Activated naive CD4-positive, alpha-beta T cell treated with anti-CD3 and anti-CD28 coated beads, Interleukin-2, amount 50 U/mL, for 16 hours (primary cell): ENCODE data around the gene SND1.

Experiments used
- DNase-seq: peaks from one replicate; pipeline ENCODE4 v3.0.0-alpha.2; 2020

SND1 gene

DNA sequence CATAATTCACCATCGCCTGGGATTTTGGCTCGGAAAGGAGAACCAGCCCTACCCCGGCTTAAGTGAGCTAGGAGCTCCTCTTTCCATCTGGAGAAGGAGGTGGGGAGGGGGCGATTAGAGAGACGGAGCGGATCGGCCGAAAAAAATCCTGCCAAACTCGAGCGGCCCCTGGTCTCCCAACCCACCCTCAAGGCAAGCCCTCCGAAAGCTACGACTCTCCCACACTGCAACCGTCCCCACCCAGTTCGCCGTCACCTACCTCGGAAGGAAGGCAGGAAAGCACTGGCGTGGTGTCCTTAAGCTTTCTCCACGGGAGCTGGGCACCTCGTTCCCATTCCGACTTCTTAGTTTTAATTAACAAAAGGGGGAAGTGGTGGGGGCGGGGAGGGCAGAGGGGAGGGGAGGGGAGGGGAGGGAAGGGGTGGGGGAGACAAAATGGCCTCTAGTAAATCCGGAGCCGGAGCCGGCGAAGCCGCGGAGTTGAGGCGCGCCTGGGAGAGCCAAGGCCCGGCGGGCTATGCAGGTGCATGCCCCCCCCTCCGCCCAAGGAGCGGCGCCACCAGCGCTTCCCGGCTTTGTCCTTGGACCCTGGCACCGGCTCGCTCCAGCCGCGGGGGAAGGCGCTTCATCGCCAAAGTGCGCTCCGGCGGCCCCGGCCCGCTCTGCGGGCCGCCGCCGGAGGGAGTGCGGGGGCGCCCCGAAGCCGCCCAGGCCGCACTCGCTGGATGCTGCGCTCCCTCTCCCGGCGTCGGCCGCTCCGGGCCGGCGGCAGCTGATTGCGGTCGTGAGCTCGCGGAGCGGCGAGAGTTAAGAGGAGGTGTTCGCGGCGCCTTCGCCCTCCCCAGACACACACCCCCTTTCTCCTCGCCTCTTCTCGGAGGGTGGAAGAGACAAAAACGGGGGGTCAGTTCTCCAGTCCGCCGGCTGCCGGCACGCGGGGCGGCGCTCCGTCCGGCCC, 378.9 kb downstream of the SND1 start, which contains the start of gene LRRC4:
TSS of gene LRRC4 (minus strand) at position 784 of the 958 bp plus-strand sequence. CDS start 797 bp downstream, outside the sequence.
- peak; percentile 16 for DNase-seq

DNA sequence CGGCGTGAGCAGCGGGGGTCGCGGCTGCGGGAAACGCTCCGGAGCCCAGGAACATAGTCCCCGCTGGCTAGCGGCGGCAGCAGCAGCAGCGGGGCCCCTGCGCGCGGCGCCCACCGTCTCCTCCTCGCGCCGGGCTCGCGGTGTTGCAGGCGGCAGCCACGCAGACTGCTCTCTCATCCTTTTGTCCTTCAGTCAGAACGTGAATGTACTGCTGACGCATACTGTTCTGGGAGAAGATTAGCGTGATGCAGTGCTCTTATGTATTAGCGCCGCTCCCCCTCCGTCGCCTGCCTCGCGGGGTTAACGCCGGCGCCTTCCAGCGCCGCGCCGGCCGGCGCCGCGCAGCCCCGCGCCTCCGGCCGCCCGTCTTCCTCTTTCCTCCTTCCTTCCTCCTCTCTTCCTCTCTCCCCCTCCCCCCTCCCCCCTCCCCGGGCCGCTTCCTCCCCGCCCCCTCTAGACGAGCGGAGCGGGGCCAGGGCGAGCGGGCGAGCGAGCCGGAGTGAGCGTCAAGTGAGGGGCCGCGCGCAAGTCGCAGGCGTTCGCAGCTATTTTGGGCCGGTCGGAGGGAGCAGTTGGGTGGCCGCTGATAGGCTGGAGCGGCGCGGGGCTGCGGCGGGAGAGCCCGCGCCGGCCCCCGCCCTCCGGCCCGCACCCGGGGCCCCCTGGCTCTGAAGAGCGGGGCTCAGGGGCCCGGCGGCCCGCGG, 380.1 kb downstream of the SND1 start:
- DNase-seq, result peak; percentile 69

- peak; percentile 21 for DNase-seq
These were observed 380.7 kb downstream of the SND1 start for GRCh38 chr7:128032605-128033235.

DNA sequence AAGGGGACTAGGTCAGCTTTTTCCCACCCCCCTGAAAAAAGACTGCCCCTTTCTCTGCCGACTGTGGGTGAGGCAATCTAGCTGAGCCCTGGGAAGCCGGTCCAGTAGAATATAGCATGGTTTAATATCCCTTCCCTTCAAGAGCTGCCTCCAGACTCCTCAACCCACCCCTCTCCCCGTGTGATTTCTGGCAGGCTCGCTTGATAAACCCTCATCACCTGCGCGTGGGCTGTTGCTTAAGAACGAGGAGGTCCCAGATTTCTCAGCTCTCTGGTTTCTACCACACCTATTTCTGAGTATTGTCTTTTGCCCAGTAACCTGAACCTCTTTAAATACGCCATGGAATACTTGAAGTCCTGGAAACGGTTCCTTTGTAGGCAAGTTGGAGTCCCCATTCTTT, 381.3 kb downstream of the SND1 start:
- no peak for DNase-seq

DNA sequence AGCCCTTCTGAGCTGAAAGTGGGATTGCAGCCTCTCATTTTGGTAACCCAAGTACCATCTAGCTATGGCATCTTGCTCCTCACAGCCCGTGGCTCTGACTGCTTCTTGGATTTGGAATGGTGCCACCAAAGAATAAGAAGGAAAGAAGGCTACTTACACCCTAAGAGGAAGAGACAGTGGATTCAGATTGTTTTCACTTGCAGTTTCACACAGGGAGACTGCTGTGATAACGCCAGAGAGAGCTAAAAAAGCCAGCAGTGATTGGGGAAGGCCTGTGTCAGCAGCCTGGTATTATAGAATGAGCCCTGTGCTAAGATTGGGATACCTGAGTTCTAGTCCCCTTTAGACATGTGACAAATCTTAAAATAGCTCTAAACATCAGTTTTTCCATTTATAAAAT, 382.8 kb downstream of the SND1 start:
- DNase-seq, result no peak

DNA sequence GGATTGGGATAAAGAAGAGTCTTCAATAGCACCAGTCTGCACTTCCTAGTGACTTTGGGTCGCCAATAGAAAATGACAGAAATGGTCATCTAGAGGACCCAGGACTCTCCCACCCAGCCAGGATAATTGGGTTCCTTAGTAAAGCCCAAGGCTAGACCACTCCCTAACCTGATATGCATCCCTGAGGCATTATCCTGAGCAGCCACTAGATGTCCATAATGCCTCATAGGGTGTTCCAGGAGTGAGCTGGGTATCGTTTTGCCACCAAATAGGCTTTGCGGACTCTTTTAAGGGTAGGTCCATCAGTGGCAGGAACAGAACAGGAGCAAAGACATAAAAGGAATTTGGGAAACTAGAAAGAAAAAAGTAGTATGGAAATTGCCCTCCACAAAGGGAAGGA, 383.7 kb downstream of the SND1 start:
- no peak for DNase-seq

- DNase-seq, result no peak
These were observed 384.4 kb downstream of the SND1 start for GRCh38 chr7:128036226-128036940.

GRCh38 chr7:128037081-128037480, 385.1 kb downstream of the SND1 start:
- no peak for DNase-seq

DNA sequence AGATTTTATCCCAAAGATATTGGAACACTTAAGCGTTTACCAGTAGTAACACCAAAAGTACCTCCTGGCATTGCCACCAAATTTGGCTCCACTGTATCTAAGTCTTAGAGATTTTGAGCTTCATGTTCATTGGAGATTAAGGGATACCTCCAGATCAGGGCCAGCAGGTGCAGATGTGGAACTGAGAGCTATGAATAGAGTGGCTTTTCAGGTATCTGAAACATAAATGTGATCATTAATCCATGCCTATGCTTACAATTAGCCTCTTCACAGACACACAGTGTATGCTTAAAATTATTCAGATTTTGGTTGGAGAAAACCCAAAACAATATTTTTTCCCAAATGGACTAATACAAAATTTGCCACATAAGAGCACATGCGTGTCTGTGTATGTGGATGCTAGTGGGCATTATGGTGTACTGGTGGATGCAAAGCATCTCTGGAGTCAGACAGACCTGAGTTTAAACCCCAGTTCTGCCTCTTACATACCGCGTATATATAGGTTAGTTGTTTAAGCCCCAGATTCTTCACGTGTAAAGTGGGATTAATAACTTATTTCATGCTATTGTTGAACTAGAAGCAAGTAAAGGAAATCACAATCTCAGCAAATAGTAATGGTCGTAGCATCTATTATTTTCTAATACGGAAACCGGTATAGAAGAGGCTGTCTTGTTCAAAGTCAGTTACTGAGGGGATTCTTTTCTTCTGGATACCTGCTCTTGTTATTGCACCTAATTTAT, 386.1 kb downstream of the SND1 start:
- no peak for DNase-seq

DNA sequence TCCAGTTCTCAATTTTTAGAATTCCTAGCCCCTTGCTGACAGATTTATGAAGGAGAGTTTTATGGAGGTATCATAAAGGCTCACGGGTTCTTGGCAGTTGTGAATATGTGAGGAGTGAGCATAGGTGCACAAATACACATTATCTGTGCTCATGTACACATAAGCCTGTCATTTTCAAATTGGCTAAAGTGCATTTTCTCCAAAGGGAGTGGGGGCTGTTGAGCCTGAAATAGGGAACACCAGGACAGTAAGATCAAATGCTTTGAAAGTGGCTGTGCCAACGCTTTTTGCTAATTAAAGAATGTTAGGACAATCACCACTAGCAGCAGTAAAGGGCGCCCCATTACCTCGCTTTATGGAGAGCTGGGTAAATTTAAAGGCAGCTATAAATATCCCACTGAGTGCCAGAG, 387.6 kb downstream of the SND1 start:
- no peak for DNase-seq

GRCh38 chr7:128040205-128040604, 388.2 kb downstream of the SND1 start:
- DNase-seq, result no peak

DNA sequence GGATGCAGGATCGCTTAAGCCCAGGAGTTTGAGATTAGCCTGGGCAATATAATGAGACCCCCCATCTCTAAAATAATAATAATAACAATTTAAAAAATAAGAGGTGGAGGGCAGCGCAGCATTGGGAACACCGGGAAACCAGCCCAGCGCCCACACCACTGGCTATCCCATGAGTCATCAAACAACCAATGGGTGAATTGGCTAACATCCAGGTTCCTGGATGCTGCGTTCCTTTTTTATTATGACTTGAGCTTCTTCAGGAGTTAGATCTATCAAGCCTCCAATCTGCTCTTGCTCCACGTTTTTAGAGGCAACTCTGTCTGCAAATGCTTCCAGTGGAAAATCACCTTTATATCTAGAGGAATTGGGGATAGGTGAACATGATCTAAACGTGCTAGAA, 389.2 kb downstream of the SND1 start:
- DNase-seq, result no peak

DNA sequence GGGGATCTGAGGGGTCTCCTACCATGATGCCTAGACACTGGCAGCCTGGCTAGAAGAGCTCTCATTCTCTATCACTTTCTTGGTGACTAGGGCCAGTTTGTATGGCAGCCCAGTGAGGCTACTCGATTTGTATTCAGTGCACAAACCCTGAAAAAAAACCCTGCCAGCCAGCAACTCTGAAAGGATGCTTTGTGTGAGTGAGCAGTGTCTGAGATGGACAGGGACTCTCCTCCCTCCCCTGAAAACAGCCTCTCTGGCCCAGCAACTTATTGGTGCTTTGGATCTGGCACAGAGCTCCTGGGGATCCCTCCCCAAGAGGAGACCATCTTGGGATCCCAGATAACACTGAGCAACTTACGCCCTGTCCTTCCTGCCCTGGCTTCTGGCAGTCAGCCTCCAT, 390.0 kb downstream of the SND1 start:
- DNase-seq, result no peak

GRCh38 chr7:128044064-128044463, 392.1 kb downstream of the SND1 start:
- no peak for DNase-seq

GRCh38 chr7:128045158-128045557, 393.2 kb downstream of the SND1 start:
- DNase-seq, result no peak

GRCh38 chr7:128045766-128046165, 393.8 kb downstream of the SND1 start:
- DNase-seq, result no peak

GRCh38 chr7:128052404-128052803, 400.4 kb downstream of the SND1 start:
- no peak for DNase-seq

GRCh38 chr7:128053023-128053422, 401.0 kb downstream of the SND1 start:
- DNase-seq, result no peak

GRCh38 chr7:128053991-128054390, 402.0 kb downstream of the SND1 start:
- no peak for DNase-seq

- no peak for DNase-seq
These were observed 402.5 kb downstream of the SND1 start for GRCh38 chr7:128054511-128054910.

GRCh38 chr7:128055637-128056036, 403.6 kb downstream of the SND1 start:
- DNase-seq, result no peak

- DNase-seq, result no peak
These were observed 404.9 kb downstream of the SND1 start for GRCh38 chr7:128056901-128057300.
